Activated CD8-positive, alpha-beta memory T cell treated with anti-CD3 and anti-CD28 coated beads, Interleukin-2, amount 50 U/mL, for 24 hours (primary cell): ENCODE measurements around the gene INSC.

Source experiments
- DNase-seq: peaks from one replicate; pipeline ENCODE4 v3.0.0-alpha.2; 2020; ENCODE audit errors: extremely low read depth

Gene INSC

DNA sequence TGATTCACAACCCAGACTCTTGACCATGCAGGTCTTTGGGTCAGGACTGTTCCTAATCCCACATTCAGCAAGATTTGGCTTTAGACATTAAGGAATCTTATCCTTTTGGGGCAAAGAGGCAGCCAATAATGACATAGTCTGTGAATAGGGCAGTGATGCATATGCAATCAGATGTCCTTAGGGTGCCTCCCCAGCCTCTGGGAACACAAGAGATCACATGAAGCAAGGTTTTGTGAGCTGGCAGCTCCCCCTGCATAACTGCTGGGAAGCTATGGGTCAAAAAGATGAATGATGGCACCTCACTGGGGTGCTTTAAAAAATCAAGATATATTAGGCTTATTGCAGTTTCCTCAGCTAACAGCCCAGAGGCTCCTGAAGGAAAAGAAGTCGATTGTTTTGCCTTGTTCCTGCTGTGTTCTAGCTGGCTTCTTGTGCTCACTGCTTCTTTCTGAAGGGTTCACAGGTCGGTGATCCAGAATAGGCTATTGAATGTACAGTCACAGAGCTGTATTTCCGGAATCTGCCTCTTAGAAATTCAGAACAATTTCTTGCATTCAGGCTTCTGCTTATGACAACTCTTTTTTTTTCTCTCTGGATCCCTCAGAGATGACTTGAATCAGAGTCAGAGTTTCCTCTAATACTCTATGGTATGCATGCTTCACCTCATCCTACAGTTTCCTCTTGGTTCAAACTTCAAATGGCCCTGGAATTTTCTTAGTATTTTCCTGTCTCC, 31.7 kb downstream of the INSC start:
- DNase-seq = no peak

DNA sequence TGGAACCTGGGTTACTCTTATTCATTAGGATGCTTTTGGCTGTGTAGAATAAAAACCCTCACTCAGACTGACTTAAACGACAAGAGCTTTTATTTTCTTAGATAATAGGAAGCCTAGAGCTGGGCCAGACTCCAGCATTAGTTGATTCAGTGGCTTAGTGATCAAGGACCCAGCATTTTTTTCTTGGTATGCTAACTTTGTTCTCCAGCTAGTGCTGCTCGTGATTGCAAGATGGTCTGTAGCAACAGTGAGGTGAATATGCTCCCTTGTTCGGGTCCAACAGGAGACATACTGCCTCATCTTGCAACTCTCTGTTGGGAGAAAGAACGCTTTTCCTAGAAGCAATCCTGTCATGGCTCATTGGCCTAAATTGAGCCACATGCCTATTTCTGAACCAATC, 33.4 kb downstream of the INSC start:
- no peak for DNase-seq

DNA sequence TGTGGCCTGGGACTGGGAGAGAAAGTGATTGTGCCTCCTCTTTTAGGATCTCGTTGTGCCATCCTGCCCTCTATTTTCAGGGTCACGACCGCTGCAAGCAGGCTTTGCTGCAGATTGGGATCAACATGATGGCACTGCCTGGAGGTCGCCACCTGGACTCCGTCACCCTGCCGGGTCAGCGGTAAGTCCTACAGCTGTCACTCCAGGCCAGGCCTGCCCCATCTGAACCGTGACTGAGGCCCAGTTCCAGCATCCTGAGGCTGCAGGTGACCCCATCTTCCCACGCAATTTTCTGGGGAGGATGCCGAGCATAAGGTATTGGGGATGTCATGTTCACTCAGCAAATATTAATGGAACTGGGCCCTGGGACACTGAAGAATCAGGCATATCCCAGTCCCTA, 34.3 kb downstream of the INSC start:
- DNase-seq = no peak

DNA sequence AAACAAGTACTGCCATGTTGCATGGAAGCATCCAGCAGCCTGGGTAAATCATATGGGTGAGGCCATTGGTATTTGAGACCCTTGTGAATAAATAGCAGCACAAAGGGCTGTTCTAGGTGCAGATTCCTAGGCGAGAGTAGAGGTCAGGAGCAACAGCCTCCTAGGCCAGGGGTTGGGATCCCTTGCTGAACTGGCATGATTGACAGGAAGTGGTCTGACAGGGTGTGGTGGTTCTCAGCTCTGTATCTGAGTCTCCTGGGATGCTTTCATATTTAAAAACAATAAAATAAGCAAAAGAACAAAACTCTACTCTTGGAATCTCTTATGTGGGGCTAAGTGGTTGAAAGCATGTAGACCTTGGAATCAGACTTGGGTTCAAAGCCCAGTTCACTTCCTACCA, 35.8 kb downstream of the INSC start:
- DNase-seq = no peak

DNA sequence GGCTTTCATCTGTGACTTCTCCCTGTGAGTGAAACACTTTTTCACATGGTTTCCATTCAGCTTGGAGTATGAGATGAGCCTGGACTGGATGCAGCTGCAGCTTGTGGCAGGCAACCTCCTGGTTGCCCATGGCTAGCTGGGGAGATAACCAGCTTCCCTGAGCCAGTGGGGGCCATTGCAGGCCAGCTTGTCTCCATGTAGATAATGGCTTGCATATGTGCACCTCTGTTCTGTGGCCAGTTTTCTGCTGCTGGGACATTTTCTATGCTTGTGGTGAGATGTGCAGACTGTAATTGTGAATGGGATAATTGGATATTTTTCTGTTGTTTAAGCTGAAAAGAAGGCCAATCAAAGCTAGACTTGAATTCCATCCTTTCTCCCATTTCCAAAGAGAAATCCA, 38.5 kb downstream of the INSC start:
- DNase-seq = no peak

DNA sequence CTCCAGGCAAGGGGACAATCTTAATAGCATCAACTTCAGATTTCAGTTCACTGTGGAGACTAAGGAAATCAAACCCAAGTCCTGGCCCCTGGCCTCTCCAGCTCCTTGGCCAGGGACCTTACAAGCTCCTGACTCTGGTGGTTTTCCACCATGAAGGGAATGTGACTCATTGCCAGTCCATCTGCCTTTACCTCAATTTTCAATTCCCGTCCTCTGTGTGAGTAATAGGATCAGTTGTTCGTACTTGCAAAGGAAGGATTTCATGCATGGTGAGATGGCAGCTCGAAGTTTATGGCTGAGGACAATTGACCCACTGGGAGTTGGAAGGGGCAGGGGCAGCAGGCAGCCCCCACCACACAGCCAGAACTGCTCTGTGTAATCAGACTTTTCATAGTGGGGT, 42.5 kb downstream of the INSC start:
- no peak for DNase-seq

DNA sequence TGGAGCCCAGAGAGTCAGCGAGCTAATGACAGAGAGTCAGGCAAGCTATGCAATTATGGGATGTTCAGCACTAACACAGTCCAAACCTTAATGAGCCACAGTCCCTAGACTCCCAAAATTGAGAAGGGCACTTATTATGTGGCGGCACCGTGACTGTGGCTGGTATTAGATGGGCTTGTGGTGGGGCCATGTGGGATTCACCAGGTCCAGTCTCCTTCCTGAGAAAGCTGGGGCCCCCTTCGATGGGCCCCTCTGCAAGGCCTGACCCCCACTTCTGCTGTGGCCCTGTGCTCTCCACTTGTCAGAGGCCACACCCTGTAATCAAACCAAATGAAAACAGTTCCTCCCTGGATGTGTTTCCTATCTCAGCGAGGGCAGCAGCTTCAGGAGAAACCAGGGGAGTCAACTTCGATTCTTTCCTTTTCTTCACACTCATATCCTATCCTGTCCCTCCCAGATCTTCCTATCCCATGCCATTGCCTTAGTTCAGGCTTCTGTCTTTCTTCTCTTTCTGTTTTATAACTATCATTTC, 42.9 kb downstream of the INSC start:
- DNase-seq = no peak

DNA sequence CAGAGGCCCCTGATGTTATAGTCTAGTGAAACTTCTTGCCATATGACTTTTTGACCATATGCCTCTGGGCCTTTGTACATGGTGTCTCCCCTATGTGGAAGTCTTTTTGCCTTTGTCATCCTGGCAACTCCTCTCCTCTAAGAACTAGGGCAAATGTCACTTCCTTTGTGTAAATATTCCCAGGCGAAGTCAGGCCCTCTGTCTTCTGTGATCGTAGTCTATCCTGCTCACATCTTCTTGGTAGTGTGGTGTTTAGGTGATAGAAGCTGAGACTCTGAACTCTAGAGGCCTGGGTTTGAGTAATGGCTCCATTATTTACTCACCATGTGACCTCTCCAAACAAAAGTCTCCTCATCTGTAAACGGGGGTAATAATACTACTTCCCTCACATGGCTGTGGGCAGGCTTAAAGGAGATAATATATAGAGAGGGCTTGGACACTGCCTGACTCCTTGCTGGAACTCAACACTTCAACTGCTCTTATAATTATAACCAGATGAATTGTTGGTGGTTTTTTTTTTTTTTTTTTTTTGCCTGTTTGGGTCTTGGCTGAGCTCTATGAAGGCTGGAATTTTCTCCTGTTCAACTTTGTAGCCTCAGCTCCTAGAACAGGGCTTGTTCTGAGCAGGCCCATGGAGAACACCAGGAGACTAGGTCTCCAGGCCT, 43.8 kb downstream of the INSC start:
- no peak for DNase-seq

DNA sequence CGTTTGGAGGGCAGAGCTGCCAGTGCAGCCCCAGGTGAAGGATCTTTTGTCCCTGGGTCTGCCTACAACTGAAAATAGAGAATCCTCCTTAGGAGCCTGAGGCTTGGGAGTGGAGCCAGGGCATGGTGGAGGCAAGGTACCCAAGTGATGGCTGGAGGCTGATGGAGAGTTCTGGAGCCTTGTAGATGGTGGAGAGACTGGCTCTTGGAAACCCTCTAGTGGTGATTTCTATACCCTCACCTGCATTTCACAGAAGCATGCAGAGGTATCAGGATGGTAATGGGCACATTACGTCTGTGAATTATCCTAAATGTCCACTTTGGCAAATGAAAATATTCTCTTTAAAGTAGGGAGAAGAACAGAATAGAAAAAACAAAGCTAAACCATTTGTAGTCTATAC, 44.4 kb downstream of the INSC start:
- no peak for DNase-seq

DNA sequence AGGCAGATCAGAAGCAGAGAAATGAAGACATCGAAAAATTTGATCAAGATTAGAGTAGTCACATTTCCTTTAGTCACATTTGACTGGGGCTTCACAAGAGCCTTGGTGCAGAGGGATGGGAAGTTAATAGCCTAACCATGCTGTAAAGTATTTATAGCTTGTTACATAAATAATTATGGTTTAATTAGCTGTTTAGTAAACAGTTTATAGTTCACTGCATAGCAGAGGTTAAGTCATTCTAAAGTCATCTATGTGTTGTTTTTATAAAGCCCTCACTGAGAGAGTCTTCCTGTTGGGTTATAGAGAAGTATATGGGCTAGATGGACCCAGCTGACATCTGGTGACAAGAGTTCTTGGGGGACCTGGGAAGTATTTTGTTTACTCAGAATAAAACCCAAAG, 47.1 kb downstream of the INSC start:
- DNase-seq = no peak

DNA sequence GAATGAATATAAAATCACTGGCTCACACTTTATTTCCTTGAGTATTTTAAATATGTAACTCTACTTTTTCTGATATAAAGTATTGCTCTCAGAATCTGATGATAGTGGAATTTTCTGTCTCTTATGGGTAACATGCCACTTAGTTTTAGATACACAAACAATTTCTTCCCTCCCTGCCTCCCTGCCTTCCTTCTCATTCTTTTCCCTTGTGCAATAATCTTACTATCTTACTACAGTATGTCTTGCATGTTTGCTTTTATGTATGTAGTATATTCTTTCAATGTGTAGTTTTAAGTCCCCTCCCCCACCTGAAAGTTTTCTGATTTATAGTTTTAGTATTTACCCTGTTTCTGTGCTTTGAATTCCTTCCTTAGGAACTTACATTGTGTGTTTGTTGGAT, 48.4 kb downstream of the INSC start:
- DNase-seq = no peak

DNA sequence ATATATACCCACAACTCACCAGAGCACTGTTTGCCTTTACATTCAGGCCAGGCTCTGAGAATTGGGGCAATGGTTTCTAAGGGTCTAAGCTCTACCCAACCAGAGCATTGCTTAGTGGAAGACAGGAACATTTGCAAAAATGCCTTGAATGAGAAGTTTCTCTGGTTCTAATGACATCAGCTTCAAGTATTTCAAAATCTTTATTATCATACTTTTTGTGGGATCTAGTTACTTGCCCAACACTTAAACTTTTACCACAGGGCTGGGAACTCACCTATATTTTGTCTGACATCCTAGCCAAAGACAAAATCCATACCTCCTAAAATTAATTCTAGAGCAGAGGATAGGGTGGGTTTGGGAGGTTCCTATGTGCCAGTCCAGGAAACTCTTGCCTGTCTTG, 51.5 kb downstream of the INSC start:
- DNase-seq = no peak

DNA sequence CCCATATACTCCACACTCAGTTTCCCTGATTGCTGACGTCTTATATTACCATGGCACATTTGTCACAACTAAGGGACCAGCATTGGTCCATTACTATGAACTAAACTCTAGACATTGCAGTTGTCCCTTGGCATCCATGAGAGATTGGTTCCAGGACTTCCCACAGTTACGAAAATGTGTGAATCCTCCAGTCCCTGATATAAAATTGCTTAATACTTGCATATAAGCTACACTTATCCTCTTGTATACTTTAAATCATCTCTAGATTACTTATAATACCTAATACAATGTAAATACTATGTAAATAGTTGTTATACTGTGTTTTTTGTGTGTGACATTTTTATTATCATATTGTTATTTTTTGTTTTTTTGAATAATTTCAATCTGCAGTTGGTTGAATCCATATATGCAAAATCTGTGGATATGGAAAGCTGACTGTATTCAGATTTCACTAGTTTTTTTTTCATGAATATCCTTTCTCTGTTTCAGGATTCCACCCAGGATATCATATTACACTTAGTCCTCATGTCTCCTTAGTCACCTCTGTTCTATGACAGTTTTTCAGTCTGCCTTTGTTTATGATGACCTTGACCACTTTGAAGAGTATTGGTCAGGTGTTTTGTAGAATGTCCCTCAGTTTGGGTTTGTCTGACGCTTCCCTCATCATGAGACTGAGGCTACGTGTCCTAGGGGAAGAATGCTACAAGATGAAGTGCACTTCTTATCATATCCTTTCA, 55.3 kb downstream of the INSC start:
- no peak for DNase-seq

DNA sequence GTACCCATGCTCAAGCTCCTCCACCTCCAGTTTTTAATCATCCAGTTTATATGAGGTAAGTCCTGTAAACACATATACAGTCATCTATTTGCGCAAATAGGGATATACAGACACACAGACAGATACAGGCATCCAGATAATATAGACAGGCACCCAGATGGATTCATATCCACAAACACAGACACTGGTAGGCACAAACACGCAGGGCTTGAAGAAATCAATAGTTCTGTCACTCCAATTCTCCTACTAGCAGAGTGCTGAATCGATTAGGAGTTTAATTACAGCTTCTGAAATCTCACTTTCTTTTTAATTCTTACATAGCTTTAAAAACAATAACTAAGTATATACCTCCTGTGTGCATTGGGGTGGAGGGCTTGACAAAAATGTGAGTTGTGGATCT, 56.0 kb downstream of the INSC start:
- no peak for DNase-seq

DNA sequence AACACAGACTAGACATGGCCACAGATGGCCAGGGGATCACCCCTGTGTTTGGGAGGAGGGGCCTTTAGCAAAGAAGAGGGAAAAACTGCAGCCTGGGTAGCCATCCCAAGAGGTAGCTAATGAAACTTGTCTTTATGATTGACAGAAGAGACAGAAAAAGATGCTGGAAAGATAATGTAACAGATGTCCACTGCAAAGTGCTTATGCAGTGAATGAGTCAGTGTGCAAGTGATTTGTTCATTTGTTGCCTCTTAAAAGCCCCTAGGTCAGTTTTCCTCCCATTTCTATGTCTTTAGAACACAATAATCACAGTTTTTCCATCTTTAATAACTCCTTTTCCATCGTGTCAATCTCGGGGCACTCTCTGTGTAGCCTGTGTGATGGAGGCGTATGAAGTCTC, 57.2 kb downstream of the INSC start:
- DNase-seq = no peak

DNA sequence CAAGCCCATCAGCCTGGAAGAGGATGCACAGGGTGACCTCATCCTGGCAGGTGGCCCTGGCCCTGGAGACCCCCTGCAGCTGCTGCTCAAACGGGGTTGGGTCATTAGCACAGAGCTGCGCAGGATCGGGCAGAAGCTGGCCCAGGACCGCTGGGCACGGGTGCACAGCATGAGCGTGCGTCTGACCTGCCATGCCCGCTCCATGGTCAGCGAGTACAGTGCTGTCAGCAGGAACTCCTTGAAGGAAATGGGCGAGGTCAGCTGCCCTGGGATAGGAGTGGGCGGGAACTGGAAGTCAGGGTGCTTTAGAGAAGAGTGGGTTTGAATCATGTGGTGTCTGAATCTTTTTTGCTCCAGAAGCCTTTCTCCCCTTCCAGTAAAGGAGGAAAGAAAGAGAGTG, 61.1 kb downstream of the INSC start:
- DNase-seq = no peak

DNA sequence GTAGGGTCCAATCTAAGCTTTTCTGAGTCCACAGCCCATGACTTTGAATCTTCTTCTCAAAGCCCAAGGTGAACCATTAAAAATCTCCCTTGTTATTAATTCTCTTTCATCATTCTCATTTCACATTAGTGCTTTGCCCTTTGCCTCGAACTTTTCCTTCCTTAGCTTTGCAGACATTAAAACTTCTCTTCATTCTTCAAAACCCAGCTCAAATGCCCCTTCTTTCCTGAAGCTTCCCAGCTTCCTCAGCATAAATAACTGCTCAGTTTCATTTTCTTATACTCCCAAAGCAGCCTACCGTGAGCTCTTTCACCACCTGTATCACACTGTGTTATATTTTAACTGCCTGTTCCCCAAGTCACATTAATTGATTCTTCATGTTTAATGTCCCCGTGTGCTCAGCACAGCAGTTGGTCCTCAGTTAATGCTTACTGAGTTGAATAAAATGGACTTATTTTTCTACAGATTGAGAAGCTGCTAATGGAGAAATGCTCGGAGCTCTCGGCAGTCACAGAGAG, 62.0 kb downstream of the INSC start:
- no peak for DNase-seq

DNA sequence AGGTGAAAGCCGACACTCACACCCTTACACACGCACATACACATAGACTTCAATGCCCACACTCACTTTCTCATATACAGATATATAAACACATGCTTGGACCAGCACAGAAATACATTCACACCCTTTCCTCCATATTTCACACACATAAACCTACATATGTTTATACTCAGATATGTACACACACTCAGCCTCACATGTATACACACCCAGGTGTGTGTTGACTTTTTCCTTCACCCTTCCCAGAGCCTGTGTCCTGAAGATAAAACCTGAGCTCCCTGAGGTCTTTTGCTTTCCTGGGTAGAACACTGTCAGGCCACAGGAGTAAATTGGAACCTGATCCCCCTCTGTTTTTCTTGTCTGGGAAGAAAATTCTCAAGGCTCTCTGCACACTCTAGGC, 62.8 kb downstream of the INSC start:
- no peak for DNase-seq

DNA sequence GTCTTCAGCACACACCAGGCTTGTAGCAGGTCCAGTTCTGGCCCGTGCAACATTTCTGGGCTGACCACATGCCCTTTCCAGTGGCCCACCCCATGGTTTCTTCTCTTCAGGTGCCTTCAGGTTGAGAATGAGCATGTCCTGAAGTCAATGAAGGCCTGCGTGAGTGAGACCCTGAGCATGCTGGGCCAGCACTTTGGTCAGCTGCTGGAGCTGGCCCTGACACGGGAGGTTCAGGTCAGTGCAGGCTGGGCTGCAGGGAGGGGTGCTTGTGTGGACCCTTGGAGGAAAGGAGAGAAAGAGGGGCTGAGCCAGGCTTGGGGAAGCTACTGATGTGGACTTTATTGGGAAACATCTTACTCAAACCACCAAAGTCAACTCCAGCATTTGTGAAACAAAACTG, 63.5 kb downstream of the INSC start:
- no peak for DNase-seq

DNA sequence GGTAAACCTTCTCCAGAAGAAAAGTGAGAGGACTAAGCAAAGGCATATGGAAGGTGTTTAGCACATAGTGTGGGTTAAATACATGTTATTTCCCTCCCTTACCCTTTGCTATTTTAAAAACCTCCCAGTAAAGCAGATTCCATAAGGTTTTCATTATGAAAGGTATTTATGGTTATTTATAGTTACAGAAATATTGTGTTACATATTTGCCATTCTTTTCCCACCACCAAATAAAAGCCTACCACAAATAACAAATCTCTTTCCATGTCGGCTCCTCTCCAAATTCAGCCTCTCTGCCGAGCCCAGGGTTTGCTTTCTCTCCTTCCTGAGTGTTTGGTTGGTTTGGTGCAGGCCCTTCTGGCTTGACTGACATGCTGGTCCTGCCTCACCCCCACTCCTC, 64.4 kb downstream of the INSC start:
- no peak for DNase-seq

DNA sequence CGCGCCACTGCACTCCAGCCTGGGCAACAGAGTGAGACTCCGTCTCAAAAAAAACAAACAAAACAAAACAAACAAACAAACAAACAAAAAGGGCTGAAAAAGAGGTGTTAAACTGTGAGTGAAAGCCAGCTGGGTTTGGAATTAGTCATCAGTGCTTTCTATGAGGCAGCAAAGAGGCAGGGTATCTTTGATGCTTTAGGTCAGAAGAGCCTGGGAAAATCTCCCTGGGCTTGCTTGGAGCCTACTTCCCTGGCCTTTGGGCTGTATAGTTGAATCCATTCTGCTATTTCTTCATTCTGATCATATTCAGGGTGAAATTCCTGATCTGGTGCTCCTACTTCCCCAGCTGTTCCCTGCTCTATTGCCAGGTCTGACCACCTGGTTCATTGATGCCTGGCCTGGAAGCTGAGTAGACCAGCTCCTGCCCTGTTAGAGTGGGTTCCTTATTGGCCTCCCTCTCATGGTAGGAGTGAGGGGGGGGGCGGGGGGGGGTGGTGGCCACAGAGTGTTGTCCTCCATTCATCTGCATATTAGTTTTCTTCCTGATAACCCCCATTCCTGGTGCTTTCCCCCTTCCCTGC, 65.6 kb downstream of the INSC start:
- DNase-seq = no peak

DNA sequence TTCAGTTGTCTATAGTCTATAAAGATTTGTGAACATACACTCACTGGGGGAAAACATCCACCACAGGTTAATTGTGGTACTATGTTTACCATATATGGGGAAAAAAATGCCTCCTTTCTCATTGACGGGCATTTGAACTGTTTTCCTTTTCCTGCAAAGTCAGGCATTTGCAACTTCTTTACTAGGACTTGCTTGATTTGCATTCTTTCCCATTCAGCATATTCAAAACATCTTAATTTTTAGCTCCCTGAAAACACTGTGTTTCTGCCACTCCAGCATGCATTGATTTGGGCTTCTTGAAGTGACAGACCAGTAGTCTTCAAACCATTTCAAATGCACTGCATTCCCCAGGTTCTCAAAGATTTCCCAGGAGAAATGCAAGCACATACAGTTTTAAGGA, 67.6 kb downstream of the INSC start:
- DNase-seq = no peak
